HG02981 (cell line): ENCODE results near the gene NPPB.

Experiments
- ATAC-seq: cut with Tn5 transposase; IDR thresholded peaks from one replicate; pipeline ENCODE4 v1.9.1; 2021; ENCODE audit warnings: mild to moderate bottlenecking, moderate library complexity; ENCODE audit not compliant: unreplicated experiment

NPPB gene

GRCh38 chr1:11881749-11882441 is 23.1 kb upstream of the NPPB start:
- ATAC-seq: no peak

- ATAC-seq: no peak
Observed at GRCh38 chr1:11880911-11881748, 22.4 kb upstream of the NPPB start.

- no peak for ATAC-seq
Observed at GRCh38 chr1:11880181-11880575, 21.4 kb upstream of the NPPB start.

GRCh38 chr1:11879311-11880180 is 20.8 kb upstream of the NPPB start:
- no peak for ATAC-seq

- ATAC-seq: no peak
Observed at GRCh38 chr1:11878891-11879190, 20.1 kb upstream of the NPPB start.

- no peak for ATAC-seq
Observed at GRCh38 chr1:11878081-11878890, 19.5 kb upstream of the NPPB start.

- no peak for ATAC-seq
Observed at GRCh38 chr1:11877074-11877473, 18.3 kb upstream of the NPPB start.

- no peak for ATAC-seq
Observed at GRCh38 chr1:11875094-11875493, 16.3 kb upstream of the NPPB start.

- no peak for ATAC-seq
Observed at GRCh38 chr1:11874624-11875023, 15.9 kb upstream of the NPPB start.

GRCh38 chr1:11874258-11874562 is 15.5 kb upstream of the NPPB start:
- ATAC-seq: no peak

GRCh38 chr1:11873395-11874257 is 14.9 kb upstream of the NPPB start:
- no peak for ATAC-seq

GRCh38 chr1:11872545-11872944 is 13.8 kb upstream of the NPPB start:
- no peak for ATAC-seq

- ATAC-seq: no peak
Observed at GRCh38 chr1:11869650-11870207, 11.0 kb upstream of the NPPB start.

- no peak for ATAC-seq
Observed at GRCh38 chr1:11869104-11869503, 10.4 kb upstream of the NPPB start.

- no peak for ATAC-seq
Observed at GRCh38 chr1:11868331-11868980, 9.7 kb upstream of the NPPB start.

GRCh38 chr1:11862890-11863289 is 4.1 kb upstream of the NPPB start:
- ATAC-seq: no peak

- ATAC-seq: no peak
Observed at GRCh38 chr1:11860587-11860986, 1.8 kb upstream of the NPPB start.

GRCh38 chr1:11860083-11860482 is 1.3 kb upstream of the NPPB start:
- no peak for ATAC-seq
